ENCODE measurements around the gene IL17REL. TPM values are rescaled to one million over a fixed set of nuclear protein-coding genes. Genes with fewer than 3 reads are reported as not detected.
A peak's percentile ranks its signal among the peaks of the same experiment; 100 is the strongest.

The IL17REL gene
- total and polyA plus RNA-seq, 2 of the 13 experiments (the other 11 are each of a cell fraction or from before 2014, with no cell fraction given) = not detected

- TF ChIP-seq MYPOP (CRISPR knock-in tag; IDR thresholded peaks at IDR 0.05) (0 out of 2 replicates have a peak, but pooled peaks have one; percentile 12), CTCF (CRISPR knock-in tag; IDR thresholded peaks at IDR 0.05) (peak; percentile 45), CBFB (CRISPR knock-in tag; IDR thresholded peaks at IDR 0.05) (peak; percentile 21; the same call in 1 of the 2 replicates), SRF (IDR thresholded peaks at IDR 0.05; ENCODE audit: low read depth, low read length) (no peak), ARID3A (IDR thresholded peaks at IDR 0.05; ENCODE audit: low read depth, low read length) (0 out of 2 replicates have a peak, but pooled peaks have one; percentile 3), MED1 (CRISPR knock-in tag; IDR thresholded peaks at IDR 0.05) (peak; percentile 70), ZNF350 (CRISPR knock-in tag; IDR thresholded peaks at IDR 0.05; ENCODE audit: borderline replicate concordance, low read depth) (peak; percentile 89), ELF4 (CRISPR knock-in tag; IDR thresholded peaks at IDR 0.05; ENCODE audit: borderline replicate concordance) (no peak), ISX (CRISPR knock-in tag; conservative IDR thresholded peaks at IDR 0.05) (0 out of 2 replicates have a peak, but pooled peaks have one; percentile 46), FOSL2 (CRISPR knock-in tag; IDR thresholded peaks at IDR 0.05) (peak; percentile 41; the same call in 1 of the 2 replicates), AKAP8 (CRISPR knock-in tag; IDR thresholded peaks at IDR 0.05) (0 out of 2 replicates have a peak, but pooled peaks have one; percentile 10), IKZF5 (CRISPR knock-in tag; IDR thresholded peaks at IDR 0.05) (no peak; the same call in 1 of the 2 replicates), SNAI1 (CRISPR knock-in tag; IDR thresholded peaks at IDR 0.05; ENCODE audit: borderline replicate concordance) (0 out of 2 replicates have a peak, but pooled peaks have one; percentile 78), ZFX (CRISPR knock-in tag; IDR thresholded peaks at IDR 0.05; ENCODE audit: low read depth) (peak; percentile 84), POLR2A (IDR thresholded peaks at IDR 0.05; ENCODE audit: insufficient read depth in 1 of 2, low read depth in 2 of 2, low read length in 2 of 2) (peak in 1 of 2 experiments; percentile 55; a peak in 2 of 4 replicates), NFYC (CRISPR knock-in tag; IDR thresholded peaks at IDR 0.05) (no peak), ZNF766 (CRISPR knock-in tag; IDR thresholded peaks at IDR 0.05; ENCODE audit: borderline replicate concordance) (0 out of 2 replicates have a peak, but pooled peaks have one; percentile 48), ZBTB7A (CRISPR knock-in tag; IDR thresholded peaks at IDR 0.05) (peak; percentile 47; the same call in 1 of the 2 replicates), RARA (CRISPR knock-in tag; IDR thresholded peaks at IDR 0.05) (peak; percentile 60; the same call in 1 of the 2 replicates), ESRRA (CRISPR knock-in tag; IDR thresholded peaks at IDR 0.05; ENCODE audit: low read depth) (0 out of 2 replicates have a peak, but pooled peaks have one; percentile 32), ZNF784 (CRISPR knock-in tag; IDR thresholded peaks at IDR 0.05; ENCODE audit: borderline replicate concordance) (0 out of 2 replicates have a peak, but pooled peaks have one; percentile 36), PTBP1 (IDR thresholded peaks at IDR 0.05; ENCODE audit: low read depth, low read length, poor library complexity, severe bottlenecking) (no peak)
Measured at GRCh38 chr22:49966774-49967705, 45.5 kb downstream of the IL17REL start (continued).

Measured in HepG2 (cell line).